Measurements from ENCODE around the gene BRF1.

BRF1 gene

GRCh38 chr14:105167303-105168092 lies 133.3 kb downstream of the BRF1 start:
- TF ChIP-seq, protein P1, sequence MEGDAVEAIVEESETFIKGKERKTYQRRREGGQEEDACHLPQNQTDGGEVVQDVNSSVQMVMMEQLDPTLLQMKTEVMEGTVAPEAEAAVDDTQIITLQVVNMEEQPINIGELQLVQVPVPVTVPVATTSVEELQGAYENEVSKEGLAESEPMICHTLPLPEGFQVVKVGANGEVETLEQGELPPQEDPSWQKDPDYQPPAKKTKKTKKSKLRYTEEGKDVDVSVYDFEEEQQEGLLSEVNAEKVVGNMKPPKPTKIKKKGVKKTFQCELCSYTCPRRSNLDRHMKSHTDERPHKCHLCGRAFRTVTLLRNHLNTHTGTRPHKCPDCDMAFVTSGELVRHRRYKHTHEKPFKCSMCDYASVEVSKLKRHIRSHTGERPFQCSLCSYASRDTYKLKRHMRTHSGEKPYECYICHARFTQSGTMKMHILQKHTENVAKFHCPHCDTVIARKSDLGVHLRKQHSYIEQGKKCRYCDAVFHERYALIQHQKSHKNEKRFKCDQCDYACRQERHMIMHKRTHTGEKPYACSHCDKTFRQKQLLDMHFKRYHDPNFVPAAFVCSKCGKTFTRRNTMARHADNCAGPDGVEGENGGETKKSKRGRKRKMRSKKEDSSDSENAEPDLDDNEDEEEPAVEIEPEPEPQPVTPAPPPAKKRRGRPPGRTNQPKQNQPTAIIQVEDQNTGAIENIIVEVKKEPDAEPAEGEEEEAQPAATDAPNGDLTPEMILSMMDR (IDR thresholded peaks at IDR 0.05; ENCODE audit: unreplicated experiment in 3 of 3), result peak; percentile 11 to 21 (median 13)
- Mint-ChIP-seq H3K27ac (no peak overlapping the region), H3K9me3 (no peaks in the 10 kb centered on the region), H3K4me1 (peaks cover 25% of the 10 kb centered on the region), H3K27me3 (ENCODE audit: low read depth) (peaks cover 27% of the 10 kb centered on the region), H3K4me3 (peak overlapping the region in 1 of 3 experiments; percentile 44), H3K36me3 (ENCODE audit: low read depth) (no peaks in the 10 kb centered on the region)

DNA sequence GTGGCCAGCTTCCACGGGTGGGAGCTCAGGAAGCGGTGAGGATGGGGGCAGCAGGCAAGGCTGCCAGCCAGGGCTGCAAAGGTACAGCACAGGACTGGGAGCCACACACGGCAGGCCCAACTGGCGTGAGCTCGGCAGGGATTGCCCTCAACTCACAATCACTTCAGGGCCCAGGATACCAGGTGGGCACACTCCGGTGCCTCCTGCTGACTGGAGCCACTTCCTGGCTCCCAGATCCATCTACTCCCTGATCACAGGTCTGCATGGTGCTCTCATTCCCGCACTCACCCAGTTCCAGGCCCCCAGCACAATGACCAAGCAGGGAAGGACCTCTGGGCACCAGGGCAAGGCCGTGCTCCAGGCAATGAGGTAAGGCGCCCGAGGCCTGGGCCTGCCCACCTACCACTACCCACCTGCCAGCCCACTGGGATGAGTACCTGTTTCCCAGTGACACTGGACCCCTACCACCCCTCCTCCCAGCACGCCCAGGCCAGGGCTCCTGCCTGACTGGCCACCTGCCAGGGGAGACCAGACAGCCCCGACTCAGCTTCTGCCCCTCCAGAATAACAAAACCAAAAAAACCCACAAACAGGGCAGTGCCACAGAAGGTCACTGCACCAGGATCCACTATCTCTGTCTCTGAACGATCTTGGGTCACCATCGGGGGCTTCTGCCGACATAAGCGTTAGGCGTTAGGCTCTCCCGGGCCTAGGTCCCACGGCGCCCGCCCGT lies 134.1 kb downstream of the BRF1 start:
- no peaks in the 10 kb centered on the region for H3K36me3 Mint-ChIP-seq (ENCODE audit: low read depth)
- H3K27ac Mint-ChIP-seq, result no peak overlapping the region
- peak overlapping the region; percentile 59 to 63 (median 63) for H3K4me3 Mint-ChIP-seq
- H3K27me3 Mint-ChIP-seq (ENCODE audit: low read depth), result peaks cover 24% of the 10 kb centered on the region
- TF ChIP-seq, protein P1 (IDR thresholded peaks at IDR 0.05; ENCODE audit: unreplicated experiment in 3 of 3), result no peak
- H3K4me1 Mint-ChIP-seq, result peaks cover 22% of the 10 kb centered on the region
- H3K9me3 Mint-ChIP-seq, result no peaks in the 10 kb centered on the region

GRCh38 chr14:105165761-105166485 lies 134.9 kb downstream of the BRF1 start:
- H3K4me1 Mint-ChIP-seq, result peaks cover 22% of the 10 kb centered on the region
- H3K9me3 Mint-ChIP-seq, result no peaks in the 10 kb centered on the region
- no peak overlapping the region for H3K27ac Mint-ChIP-seq
- H3K4me3 Mint-ChIP-seq, result peak overlapping the region; percentile 37 to 53 (median 38)
- H3K36me3 Mint-ChIP-seq (ENCODE audit: low read depth), result no peaks in the 10 kb centered on the region
- peaks cover 23% of the 10 kb centered on the region for H3K27me3 Mint-ChIP-seq (ENCODE audit: low read depth)
- TF ChIP-seq, protein P1 (IDR thresholded peaks at IDR 0.05; ENCODE audit: unreplicated experiment in 3 of 3), result no peak

GRCh38 chr14:105165134-105165704 lies 135.6 kb downstream of the BRF1 start:
- H3K27me3 Mint-ChIP-seq (ENCODE audit: low read depth), result peaks cover 20% of the 10 kb centered on the region
- no peak overlapping the region for H3K27ac Mint-ChIP-seq

GRCh38 chr14:105163040-105163742 lies 137.6 kb downstream of the BRF1 start:
- TF ChIP-seq, protein P1 (IDR thresholded peaks at IDR 0.05; ENCODE audit: unreplicated experiment in 3 of 3), result no peak
- Mint-ChIP-seq H3K27ac (no peak overlapping the region), H3K4me1 (peaks cover 10% of the 10 kb centered on the region), H3K9me3 (no peaks in the 10 kb centered on the region), H3K36me3 (ENCODE audit: low read depth) (no peaks in the 10 kb centered on the region), H3K4me3 (no peak overlapping the region), H3K27me3 (ENCODE audit: low read depth) (peaks cover 12% of the 10 kb centered on the region)

More at GRCh38 chr14:105165134-105165704, 135.6 kb downstream of the BRF1 start:
- Mint-ChIP-seq H3K4me3 (peak overlapping the region in 2 of 3 experiments; percentile 37 to 53), H3K36me3 (ENCODE audit: low read depth) (no peaks in the 10 kb centered on the region), H3K9me3 (no peaks in the 10 kb centered on the region), H3K4me1 (peaks cover 17% of the 10 kb centered on the region)
- TF ChIP-seq, protein P1 (IDR thresholded peaks at IDR 0.05; ENCODE audit: unreplicated experiment in 3 of 3), result no peak
